Caco-2 (cell line): ENCODE measurements around the gene ZBTB3. TPM values are rescaled to one million over a fixed set of nuclear protein-coding genes. Genes with fewer than 3 reads are reported as not detected.

Source experiments
- BruUV-seq: library from RNA; stranded (reverse); fragments of 400-500 nt; replicated peaks from 2 replicates; lab custom pipeline; 2021; lab: Mats Ljungman, UMichigan
- CTCF ChIA-PET: fragments of 300-600 bp; sonication (Branson Sonifier 250); formaldehyde crosslinking; loops from one replicate; lab custom pipeline; 2022; ENCODE audit warnings: antibody characterized with exemption; lab: Charles Lee
- POLR2A ChIA-PET: fragments of 300-600 bp; sonication (Branson Sonifier 250); formaldehyde crosslinking; loops from one replicate; lab custom pipeline; 2022; ENCODE audit warnings: antibody characterized with exemption; lab: Charles Lee
- DNase-seq, 2 experiments: peaks; one replicate each; pipeline versions ENCODE4 v3.0.0 to v3.0.0-alpha.2; 2020 to 2022
- H3K27me3 ChIP-seq: replicated peaks from 2 replicates; pipeline ENCODE4 v1.6.0; 2011; ENCODE audit warnings: low read length; ENCODE audit not compliant: control insufficient read depth, insufficient read depth
- H3K36me3 ChIP-seq: 2 replicates; pipeline ENCODE4 v1.5.1; 2011; ENCODE audit warnings: low read length; ENCODE audit not compliant: control insufficient read depth, insufficient read depth
- H3K4me1 ChIP-seq: fragments of 250-450 bp; sonication (Bioruptor Pico); 2 replicates; pipeline ENCODE4 v1.5.1; 2020; ENCODE audit warnings: mild to moderate bottlenecking
- H3K4me3 ChIP-seq: 2 replicates; pipeline ENCODE4 v1.5.1; 2011; ENCODE audit warnings: low read depth, mild to moderate bottlenecking, control low read depth, low read length
- H3K9me3 ChIP-seq: fragments of 250-450 bp; sonication (Bioruptor Pico); 2 replicates; pipeline ENCODE4 v1.5.1; 2020; ENCODE audit warnings: mild to moderate bottlenecking, moderate library complexity
- H3K27ac Mint-ChIP-seq: one replicate; pipeline ENCODE4 v1.8.0; 2022; ENCODE audit warnings: mixed read lengths; ENCODE audit not compliant: unreplicated experiment
- H3K27me3 Mint-ChIP-seq: one replicate; pipeline ENCODE4 v1.8.0; 2022; ENCODE audit warnings: mixed read lengths; ENCODE audit not compliant: insufficient read depth, unreplicated experiment
- H3K36me3 Mint-ChIP-seq: one replicate; pipeline ENCODE4 v1.8.0; 2022; ENCODE audit warnings: mild to moderate bottlenecking, mixed read lengths; ENCODE audit not compliant: insufficient read depth, unreplicated experiment
- H3K4me1 Mint-ChIP-seq: one replicate; pipeline ENCODE4 v1.8.0; 2022; ENCODE audit warnings: low read depth, mixed read lengths; ENCODE audit not compliant: unreplicated experiment
- H3K4me3 Mint-ChIP-seq: one replicate; pipeline ENCODE4 v1.8.0; 2022; ENCODE audit warnings: mild to moderate bottlenecking, moderate library complexity, mixed read lengths; ENCODE audit not compliant: unreplicated experiment
- H3K9me3 Mint-ChIP-seq: one replicate; pipeline ENCODE4 v1.8.0; 2022; ENCODE audit warnings: mixed read lengths; ENCODE audit not compliant: unreplicated experiment
- intact Hi-C: fragments of 100-400 bp; cut with micrococcal nuclease; formaldehyde crosslinking; loops from one replicate; pipeline ENCODE4 v1.10.0; 2022; ENCODE audit not compliant: unreplicated experiment
- total RNA-seq: library from RNA; stranded (reverse); gene quantifications from 2 replicates; pipeline ENCODE4 v1.2.3, GENCODE V29; 2022
- TF ChIP-seq, protein P1 (sequence below), 2 experiments: fragments of 200-600 bp in 1 of 2; IDR thresholded peaks; 1 replicate in 1 of 2; 2 replicates in 1 of 2; pipeline versions ENCODE4 v1.5.1 to v1.8.0; 2011 to 2022; ENCODE audit warnings: antibody characterized with exemption in 1 of 2, control low read depth in 1 of 2, inconsistent platforms in 1 of 2, low read depth in 1 of 2, low read length in 1 of 2, mild to moderate bottlenecking in 1 of 2, moderate library complexity in 1 of 2; ENCODE audit not compliant: insufficient read depth in 1 of 2, severe bottlenecking in 1 of 2, unreplicated experiment in 1 of 2

The ZBTB3 gene
- total RNA-seq, 1 experiment from 2014 or later = 8.2 TPM

DNA sequence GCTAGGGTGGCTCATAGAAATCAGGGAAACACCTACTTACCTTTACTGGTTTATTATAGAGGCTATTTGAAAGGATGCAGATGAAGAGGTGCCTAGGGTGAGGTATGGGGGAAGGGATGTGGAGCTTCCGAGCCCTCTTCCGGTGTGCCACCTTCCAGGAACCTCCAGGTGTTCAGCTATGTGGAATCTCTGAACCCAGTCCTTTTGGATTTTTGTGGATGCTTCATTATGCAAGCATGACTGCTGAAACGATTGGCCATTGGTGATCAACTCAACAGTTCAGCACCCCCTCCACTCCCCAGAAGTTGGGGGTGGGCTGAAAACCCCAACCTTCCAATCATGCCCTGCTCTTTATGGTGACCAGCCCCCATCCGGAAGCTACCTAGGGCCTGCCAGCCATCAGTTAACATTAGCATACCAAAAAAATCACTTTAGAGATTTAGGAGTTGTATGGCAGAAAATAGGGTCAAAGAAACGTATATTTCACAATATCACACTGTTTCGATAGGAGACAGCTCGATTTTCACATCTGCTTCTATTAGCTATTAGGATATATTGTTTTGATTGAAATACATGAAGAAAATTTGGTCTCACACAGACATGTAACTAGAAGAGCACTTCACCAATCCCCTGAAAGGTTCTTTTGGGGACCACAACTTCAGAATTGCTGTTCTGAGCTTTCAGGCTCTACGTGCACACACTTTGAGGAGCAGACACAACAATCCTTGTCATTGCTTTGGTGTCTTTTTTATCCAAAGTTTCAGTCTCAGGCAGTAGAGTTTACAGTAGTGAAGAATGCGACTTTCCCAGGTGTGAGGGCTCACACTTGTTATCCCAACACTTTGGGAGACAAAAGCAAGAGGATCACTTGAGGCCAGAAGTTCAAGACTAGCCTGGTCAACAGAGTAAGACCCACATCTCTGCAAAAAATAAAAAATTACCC is 4.2 kb upstream of the ZBTB3 start:
- Histone ChIP-seq H3K27me3 (no peaks in the 10 kb centered on the region), H3K4me3 (no peak overlapping the region), H3K9me3 (no peaks in the 10 kb centered on the region), H3K4me1 (peaks cover 13% of the 10 kb centered on the region; the same call in 1 of the 2 replicates), H3K36me3 (no peaks in the 10 kb centered on the region)
- no peak overlapping the region for H3K4me3 Mint-ChIP-seq
- H3K36me3 Mint-ChIP-seq = peaks cover 28% of the 10 kb centered on the region
- intact Hi-C loops = no loop called here
- peaks cover 13% of the 10 kb centered on the region for H3K4me1 Mint-ChIP-seq
- no peak for DNase-seq
- H3K27ac Mint-ChIP-seq = no peak overlapping the region
- BruUV-seq = no TSS peak
- POLR2A ChIA-PET = interaction anchor here (0.9 kb wide), 1 partner anchor 31 kb away, joined by 5 read pairs; the partner anchor contains the start of gene HNRNPUL2
- CTCF ChIA-PET = interaction anchor here (1.1 kb wide), 1 partner anchor 13 kb away, joined by 5 read pairs; the partner anchor contains the start of gene TAF6L
- TF ChIP-seq, protein P1, sequence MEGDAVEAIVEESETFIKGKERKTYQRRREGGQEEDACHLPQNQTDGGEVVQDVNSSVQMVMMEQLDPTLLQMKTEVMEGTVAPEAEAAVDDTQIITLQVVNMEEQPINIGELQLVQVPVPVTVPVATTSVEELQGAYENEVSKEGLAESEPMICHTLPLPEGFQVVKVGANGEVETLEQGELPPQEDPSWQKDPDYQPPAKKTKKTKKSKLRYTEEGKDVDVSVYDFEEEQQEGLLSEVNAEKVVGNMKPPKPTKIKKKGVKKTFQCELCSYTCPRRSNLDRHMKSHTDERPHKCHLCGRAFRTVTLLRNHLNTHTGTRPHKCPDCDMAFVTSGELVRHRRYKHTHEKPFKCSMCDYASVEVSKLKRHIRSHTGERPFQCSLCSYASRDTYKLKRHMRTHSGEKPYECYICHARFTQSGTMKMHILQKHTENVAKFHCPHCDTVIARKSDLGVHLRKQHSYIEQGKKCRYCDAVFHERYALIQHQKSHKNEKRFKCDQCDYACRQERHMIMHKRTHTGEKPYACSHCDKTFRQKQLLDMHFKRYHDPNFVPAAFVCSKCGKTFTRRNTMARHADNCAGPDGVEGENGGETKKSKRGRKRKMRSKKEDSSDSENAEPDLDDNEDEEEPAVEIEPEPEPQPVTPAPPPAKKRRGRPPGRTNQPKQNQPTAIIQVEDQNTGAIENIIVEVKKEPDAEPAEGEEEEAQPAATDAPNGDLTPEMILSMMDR (IDR thresholded peaks at IDR 0.05; ENCODE audit: insufficient read depth in 1 of 2, low read depth in 1 of 2, low read length in 1 of 2, severe bottlenecking in 1 of 2, unreplicated experiment in 1 of 2) = no peak
- H3K9me3 Mint-ChIP-seq = no peaks in the 10 kb centered on the region
- no peaks in the 10 kb centered on the region for H3K27me3 Mint-ChIP-seq

DNA sequence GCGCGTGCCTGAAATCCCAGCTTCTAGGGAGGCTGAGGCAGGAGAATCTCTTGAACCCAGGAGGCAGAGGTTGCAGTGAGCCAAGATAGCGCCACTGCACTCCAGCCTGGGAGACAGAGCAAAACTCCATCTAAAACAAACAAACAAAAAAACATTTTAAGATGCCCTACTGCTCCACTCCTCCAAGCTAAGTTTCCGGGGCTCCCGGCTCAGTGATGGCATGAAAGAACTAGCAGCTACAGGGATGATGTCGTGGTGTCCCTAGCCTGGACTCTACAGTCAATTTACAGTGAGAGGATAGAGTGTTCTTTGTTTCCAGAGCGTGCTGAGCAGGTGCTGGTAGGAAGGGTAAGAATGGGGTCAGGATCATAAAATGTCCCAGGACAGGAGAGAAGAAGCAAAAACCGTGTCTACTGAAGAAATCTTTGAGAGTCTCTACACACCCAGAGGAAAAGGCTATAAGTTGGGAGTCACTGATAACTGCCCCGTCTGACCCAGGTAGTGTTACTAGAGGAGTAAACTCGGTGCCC is 1.2 kb upstream of the ZBTB3 start:
- POLR2A ChIA-PET = interaction anchor here (0.6 to 2.1 kb wide), 2 partner anchors 27 to 614 kb away, joined by 7 to 71 read pairs; partner anchors contain the start of genes HNRNPUL2, SLC22A9 and TTC9C
- TSS peak; percentile 52 for BruUV-seq

More for the DNA sequence above, 1.2 kb upstream of the ZBTB3 start:
- Mint-ChIP-seq H3K36me3 (peaks cover 23% of the 10 kb centered on the region), H3K4me3 (peak overlapping the region; percentile 97), H3K9me3 (no peaks in the 10 kb centered on the region), H3K27ac (no peak overlapping the region), H3K4me1 (no peaks in the 10 kb centered on the region), H3K27me3 (no peaks in the 10 kb centered on the region)
- H3K9me3 ChIP-seq = no peaks in the 10 kb centered on the region
- peaks cover 9% of the 10 kb centered on the region; the same call in 1 of the 2 replicates for H3K4me1 ChIP-seq
- H3K27me3 ChIP-seq = no peaks in the 10 kb centered on the region
- intact Hi-C loops = no loop called here
- no peak overlapping the region for H3K4me3 ChIP-seq
- CTCF ChIA-PET = no interaction called here
- no peak for DNase-seq
- H3K36me3 ChIP-seq = peaks cover 3% of the 10 kb centered on the region
- TF ChIP-seq, protein P1 (IDR thresholded peaks at IDR 0.05; ENCODE audit: insufficient read depth in 1 of 2, low read depth in 1 of 2, low read length in 1 of 2, severe bottlenecking in 1 of 2, unreplicated experiment in 1 of 2) = no peak
